AG04449 (cell line): ENCODE measurements around the gene ISYNA1.

Experiments used
- CTCF ChIA-PET: fragments of 350-600 bp; formaldehyde crosslinking; extraction: SDS; loops from one replicate; lab custom pipeline; 2021; ENCODE audit warnings: antibody characterized with exemption; lab: Yijun Ruan, JAX
- POLR2A ChIA-PET: fragments of 400-600, 350-600 bp; formaldehyde crosslinking; extraction: SDS; loops from one replicate; lab custom pipeline; 2020; ENCODE audit warnings: antibody characterized with exemption, inconsistent platforms; lab: Yijun Ruan, JAX
- DNase-seq: peaks from one replicate; pipeline ENCODE4 v3.0.0-alpha.2; 2010; ENCODE audit warnings: low read depth, low spot score
- H3K4me3 ChIP-seq: 2 replicates; pipeline ENCODE4 v1.5.1; 2011; ENCODE audit warnings: low read depth, mild to moderate bottlenecking, control low read depth, low read length
- TF ChIP-seq, protein P1 (sequence below): IDR thresholded peaks from one replicate; pipeline ENCODE4 v1.5.1; 2011; ENCODE audit warnings: mild to moderate bottlenecking, moderate library complexity, low read length, control low read depth, inconsistent platforms; ENCODE audit not compliant: insufficient read depth; ENCODE audit errors: missing control alignments

Gene ISYNA1

GRCh38 chr19:18444513-18444912 is 6.6 kb upstream of the ISYNA1 start:
- no peak overlapping the region for H3K4me3 ChIP-seq
- CTCF ChIA-PET, result interaction anchor here (0.9 to 10.2 kb wide), 3 partner anchors 9 to 144 kb away, joined by 3 to 131 read pairs (median 7); partner anchors contain the start of gene REX1BD
- no peak for DNase-seq
- TF ChIP-seq, protein P1, sequence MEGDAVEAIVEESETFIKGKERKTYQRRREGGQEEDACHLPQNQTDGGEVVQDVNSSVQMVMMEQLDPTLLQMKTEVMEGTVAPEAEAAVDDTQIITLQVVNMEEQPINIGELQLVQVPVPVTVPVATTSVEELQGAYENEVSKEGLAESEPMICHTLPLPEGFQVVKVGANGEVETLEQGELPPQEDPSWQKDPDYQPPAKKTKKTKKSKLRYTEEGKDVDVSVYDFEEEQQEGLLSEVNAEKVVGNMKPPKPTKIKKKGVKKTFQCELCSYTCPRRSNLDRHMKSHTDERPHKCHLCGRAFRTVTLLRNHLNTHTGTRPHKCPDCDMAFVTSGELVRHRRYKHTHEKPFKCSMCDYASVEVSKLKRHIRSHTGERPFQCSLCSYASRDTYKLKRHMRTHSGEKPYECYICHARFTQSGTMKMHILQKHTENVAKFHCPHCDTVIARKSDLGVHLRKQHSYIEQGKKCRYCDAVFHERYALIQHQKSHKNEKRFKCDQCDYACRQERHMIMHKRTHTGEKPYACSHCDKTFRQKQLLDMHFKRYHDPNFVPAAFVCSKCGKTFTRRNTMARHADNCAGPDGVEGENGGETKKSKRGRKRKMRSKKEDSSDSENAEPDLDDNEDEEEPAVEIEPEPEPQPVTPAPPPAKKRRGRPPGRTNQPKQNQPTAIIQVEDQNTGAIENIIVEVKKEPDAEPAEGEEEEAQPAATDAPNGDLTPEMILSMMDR, result no peak
- POLR2A ChIA-PET, result no interaction called here

GRCh38 chr19:18443831-18444230 is 5.9 kb upstream of the ISYNA1 start:
- ChIA-PET CTCF (interaction anchor here (1.4 to 1.8 kb wide), 3 partner anchors 10 to 403 kb away, joined by 6 to 9 read pairs (median 7); no protein-coding TSS in a partner anchor), POLR2A (no interaction called here)
- no peak overlapping the region for H3K4me3 ChIP-seq
- TF ChIP-seq, protein P1, result no peak
- no peak for DNase-seq

DNA sequence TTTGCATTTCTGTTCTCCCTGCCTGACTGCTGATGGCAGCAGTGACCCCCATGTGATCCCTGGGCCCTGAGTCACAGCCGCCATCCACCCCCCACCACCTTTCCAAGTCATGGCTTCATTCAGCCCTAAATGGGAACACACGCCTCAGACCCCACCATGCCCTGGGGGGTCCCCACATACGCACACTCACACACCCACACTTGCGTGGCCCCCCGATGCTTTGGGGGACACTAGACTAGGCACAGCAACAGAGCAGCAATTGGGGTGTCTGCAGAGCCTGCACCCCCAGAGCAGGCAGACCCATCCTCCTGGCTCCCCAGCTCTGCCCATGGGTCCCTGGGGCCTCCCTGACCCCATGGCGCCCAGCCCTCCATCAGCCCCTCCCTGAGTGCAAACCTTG is 5.5 kb upstream of the ISYNA1 start:
- ChIA-PET CTCF (interaction anchor here (1.3 to 1.8 kb wide), 4 partner anchors 8 to 404 kb away, joined by 5 to 14 read pairs (median 8); no protein-coding TSS in a partner anchor), POLR2A (no interaction called here)
- no peak overlapping the region for H3K4me3 ChIP-seq
- DNase-seq, result no peak
- TF ChIP-seq, protein P1, result no peak

GRCh38 chr19:18442941-18443340 is 5.0 kb upstream of the ISYNA1 start:
- TF ChIP-seq, protein P1, result no peak
- ChIA-PET POLR2A (no interaction called here), CTCF (interaction anchor here (1.3 to 1.8 kb wide), 4 partner anchors 8 to 404 kb away, joined by 5 to 14 read pairs (median 8); no protein-coding TSS in a partner anchor)

DNA sequence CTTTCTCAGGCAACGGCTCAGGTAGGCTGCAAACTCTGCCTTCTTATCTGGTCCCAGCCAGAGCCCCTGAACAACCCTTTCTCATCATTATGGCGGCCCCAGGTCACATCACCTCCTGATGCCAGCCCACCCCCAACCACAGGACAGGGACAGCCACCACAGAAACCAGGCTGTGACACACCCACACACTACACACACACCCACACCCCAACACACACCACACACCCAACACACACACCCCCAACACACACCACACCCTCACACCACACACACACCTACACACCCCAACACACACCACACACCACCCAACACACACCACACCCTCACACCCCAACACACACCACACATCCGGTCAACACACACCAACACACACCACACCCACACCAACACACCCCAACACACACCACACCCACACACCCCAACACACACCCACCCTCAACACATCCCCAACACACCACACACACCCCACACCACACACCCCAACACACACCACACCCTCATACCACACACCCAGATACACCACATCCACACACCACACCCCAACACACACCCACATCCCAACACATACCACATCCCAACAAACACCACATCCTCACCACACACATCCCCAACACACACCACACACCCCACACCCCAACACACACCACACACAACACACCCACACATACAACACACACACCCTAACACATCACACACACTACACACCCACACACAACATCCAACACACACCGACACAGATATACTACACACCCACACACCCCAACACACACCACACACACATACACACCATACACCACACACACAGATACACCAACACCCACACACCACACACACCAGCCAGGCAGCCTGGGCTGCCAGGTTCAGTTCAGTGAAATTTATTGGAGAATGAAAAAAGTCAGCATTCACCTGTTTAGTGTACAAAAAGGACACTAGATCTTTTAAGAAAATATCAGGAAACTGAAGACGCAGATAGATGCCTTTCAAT is 4.2 kb upstream of the ISYNA1 start:
- POLR2A ChIA-PET, result no interaction called here
- TF ChIP-seq, protein P1, result no peak
- DNase-seq, result no peak
- no peak overlapping the region for H3K4me3 ChIP-seq
- CTCF ChIA-PET, result interaction anchor here (1.3 to 1.8 kb wide), 4 partner anchors 9 to 405 kb away, joined by 5 to 14 read pairs (median 8); no protein-coding TSS in a partner anchor

More at GRCh38 chr19:18442941-18443340, 5.0 kb upstream of the ISYNA1 start:
- DNase-seq, result no peak
- H3K4me3 ChIP-seq, result no peak overlapping the region
